GM23248 (cell line): ENCODE data around the gene PADI1. TPM values are rescaled to one million over a fixed set of nuclear protein-coding genes. Genes with fewer than 3 reads are reported as not detected.

ENCODE experiments used
- DNase-seq: peaks from one replicate; pipeline ENCODE4 v3.0.0-alpha.2; 2015
- H2AFZ ChIP-seq: fragments of 200-600 bp; sonication (generic); 2 replicates; pipeline ENCODE4 v1.6.1; 2016; ENCODE audit warnings: antibody characterized with exemption
- H3F3A ChIP-seq: fragments of 200-600 bp; sonication (generic); 2 replicates; pipeline ENCODE4 v1.6.1; 2016; ENCODE audit warnings: mild to moderate bottlenecking, antibody characterized with exemption, mixed run types; ENCODE audit not compliant: insufficient read depth
- H3K27ac ChIP-seq: fragments of 200-600 bp; sonication (generic); 2 replicates; pipeline ENCODE4 v1.5.1; 2016; ENCODE audit warnings: mild to moderate bottlenecking
- H3K27me3 ChIP-seq: fragments of 200-600 bp; sonication (generic); replicated peaks from 2 replicates; pipeline ENCODE4 v1.6.1; 2016; ENCODE audit warnings: mild to moderate bottlenecking; ENCODE audit not compliant: insufficient read depth
- H3K36me3 ChIP-seq: fragments of 200-600 bp; sonication (generic); 2 replicates; pipeline ENCODE4 v1.6.1; 2016; ENCODE audit warnings: low read depth, mild to moderate bottlenecking
- H3K4me1 ChIP-seq: fragments of 200-600 bp; sonication (generic); 2 replicates; pipeline ENCODE4 v1.6.1; 2016; ENCODE audit warnings: mild to moderate bottlenecking; ENCODE audit not compliant: insufficient read depth
- H3K4me2 ChIP-seq: fragments of 200-600 bp; sonication (generic); one replicate; pipeline ENCODE4 v1.6.1; 2016; ENCODE audit warnings: mild to moderate bottlenecking; ENCODE audit not compliant: unreplicated experiment
- H3K4me3 ChIP-seq: fragments of 200-600 bp; sonication (generic); 2 replicates; pipeline ENCODE4 v1.5.1; 2016; ENCODE audit warnings: mild to moderate bottlenecking
- H3K79me2 ChIP-seq: fragments of 200-600 bp; sonication (generic); 2 replicates; pipeline ENCODE4 v1.6.1; 2016; ENCODE audit warnings: mild to moderate bottlenecking; ENCODE audit not compliant: insufficient read depth
- H3K9ac ChIP-seq: fragments of 200-600 bp; sonication (generic); 2 replicates; pipeline ENCODE4 v1.6.1; 2016; ENCODE audit warnings: mild to moderate bottlenecking
- H3K9me2 ChIP-seq: fragments of 200-600 bp; sonication (generic); 2 replicates; pipeline ENCODE4 v1.6.1; 2016; ENCODE audit warnings: mixed run types, mild to moderate bottlenecking, moderate library complexity; ENCODE audit not compliant: insufficient read depth
- H3K9me3 ChIP-seq: fragments of 200-600 bp; sonication (generic); one replicate; pipeline ENCODE4 v1.6.1; 2017; ENCODE audit warnings: low read depth
- H4K20me1 ChIP-seq: fragments of 200-600 bp; sonication (generic); 2 replicates; pipeline ENCODE4 v1.6.0; 2016; ENCODE audit not compliant: insufficient read depth
- EZH2 ChIP-seq: fragments of 200-600 bp; sonication (generic); IDR thresholded peaks from 2 replicates; pipeline ENCODE4 v1.6.1; 2018; ENCODE audit warnings: antibody characterized with exemption, mild to moderate bottlenecking; ENCODE audit not compliant: insufficient read depth, poor library complexity, severe bottlenecking
- EZH2phosphoT487 ChIP-seq: fragments of 200-600 bp; sonication (generic); IDR thresholded peaks from 2 replicates; pipeline ENCODE4 v1.6.1; 2018; ENCODE audit warnings: antibody characterized with exemption, moderate library complexity, mild to moderate bottlenecking, low read depth; ENCODE audit not compliant: insufficient read depth
- WGBS, 2 experiments: methylation state at CpG; one replicate each; pipeline ENCODE4 v1.1.6; 2015 to 2017; ENCODE audit warnings: low lambda C conversion rate in 2 of 2, low coverage in 1 of 2; ENCODE audit errors: missing lambda C conversion rate in 2 of 2; 5-methylcytosine and 5-hydroxymethylcytosine counted together
- in situ Hi-C: fragments of 300-500 bp; cut with MboI; formaldehyde crosslinking; loops from 2 replicates; pipeline ENCODE4 v1.15.0; 2020
- polyA plus RNA-seq: library from polyadenylated mRNA; unstranded; fragments of >200 nt; fragmentation: Nextera tagmentation; extraction: Ambion mirVana; gene quantifications from 2 replicates; pipeline ENCODE4 v1.2.1, GENCODE V29; 2016
- total RNA-seq: library from RNA; depleted of rRNA; stranded (reverse); fragments of >200 nt; shearing (Covaris generic); gene quantifications from 2 replicates; pipeline ENCODE4 v1.2.3, GENCODE V29; 2014

PADI1 gene
- total and polyA plus RNA-seq, 2 experiments from 2014 or later = under 0.01 to 0.14 TPM

DNA sequence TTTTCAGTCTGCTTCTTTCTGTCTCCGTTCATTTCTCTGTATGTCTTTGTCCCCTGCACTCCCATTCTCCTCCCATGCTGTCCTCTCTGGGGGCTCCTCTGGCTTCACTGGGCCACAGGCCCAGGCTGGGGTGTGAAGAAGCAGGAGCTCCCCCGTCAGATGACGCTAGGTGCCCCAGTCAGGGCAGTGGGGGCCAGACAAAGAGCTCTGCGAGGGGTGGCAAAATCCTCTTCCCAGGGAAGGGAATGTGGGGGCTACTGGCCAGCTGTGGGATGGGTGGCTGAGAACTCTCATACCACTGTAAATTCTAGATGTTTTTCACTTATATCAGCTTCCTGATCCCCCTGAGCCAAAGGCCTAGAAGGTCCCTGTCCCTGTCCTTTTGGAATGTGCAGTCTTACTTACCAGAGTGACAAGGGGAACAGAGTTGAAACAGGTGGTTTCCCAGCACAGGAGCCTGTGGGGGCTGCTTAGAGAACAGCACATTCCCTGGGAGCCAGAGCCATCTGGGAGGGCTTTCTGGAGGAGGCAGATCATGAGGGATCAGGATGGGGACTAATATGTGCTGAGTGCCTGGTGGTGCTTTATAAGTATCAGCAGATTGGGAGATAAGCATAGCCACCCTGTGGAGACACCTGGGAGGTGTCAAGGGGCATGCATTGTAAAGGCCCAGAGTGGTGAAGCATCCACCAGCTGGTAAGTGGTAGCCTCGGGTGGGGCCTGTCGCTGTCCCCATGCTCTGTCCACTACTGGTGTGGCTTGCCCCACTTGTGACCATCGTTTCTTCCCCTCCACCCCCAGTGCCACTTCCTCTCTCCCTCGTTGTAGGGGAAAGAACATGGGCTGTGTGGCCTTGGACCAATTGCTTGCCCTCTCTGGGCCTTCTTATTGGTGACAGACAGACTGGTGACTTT lies 10.1 kb upstream of the PADI1 start:
- Histone ChIP-seq H3K4me3 (no peak overlapping the region), H3F3A (no peaks in the 10 kb centered on the region), H3K27me3 (no peaks in the 10 kb centered on the region), H3K79me2 (no peaks in the 10 kb centered on the region), H4K20me1 (no peaks in the 10 kb centered on the region), H3K36me3 (no peaks in the 10 kb centered on the region), H3K9me2 (no peaks in the 10 kb centered on the region), H3K9me3 (no peaks in the 10 kb centered on the region), H3K4me1 (peaks cover 29% of the 10 kb centered on the region), H3K27ac (no peak overlapping the region), H2AFZ (no peak overlapping the region), H3K4me2 (no peak overlapping the region), H3K9ac (no peak overlapping the region)
- 76 to 81% methylated on average over 8 of the region's 8 CpGs for WGBS, 2 experiments
- in situ Hi-C loops = no loop called here
- TF ChIP-seq EZH2phosphoT487 (no peak), EZH2 (no peak)
- DNase-seq = no peak

DNA sequence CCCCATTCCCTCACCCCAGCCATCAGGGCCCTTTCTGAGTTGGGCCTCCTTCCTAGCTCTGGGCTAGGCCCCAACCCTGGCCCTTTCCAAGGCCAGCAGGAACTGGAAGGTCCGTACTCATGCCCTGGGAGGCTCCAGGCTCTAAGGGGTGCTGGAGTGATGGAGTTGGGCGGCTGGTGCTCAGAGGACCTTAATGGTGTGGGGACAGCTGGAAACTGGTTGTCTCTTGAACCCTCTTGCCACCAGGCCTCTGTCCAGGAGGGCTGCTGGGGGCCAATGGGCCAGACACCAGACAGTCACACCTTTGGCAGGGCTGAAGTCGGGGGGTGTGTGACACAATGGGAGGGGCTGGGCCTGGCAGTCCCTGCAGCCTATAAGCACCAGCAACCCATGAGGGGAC lies 9.2 kb upstream of the PADI1 start:
- no peak overlapping the region for H3K4me3 ChIP-seq
- in situ Hi-C loops = no loop called here
- 82 to 85% methylated on average over 3 of the region's 3 CpGs for WGBS, 2 experiments

DNA sequence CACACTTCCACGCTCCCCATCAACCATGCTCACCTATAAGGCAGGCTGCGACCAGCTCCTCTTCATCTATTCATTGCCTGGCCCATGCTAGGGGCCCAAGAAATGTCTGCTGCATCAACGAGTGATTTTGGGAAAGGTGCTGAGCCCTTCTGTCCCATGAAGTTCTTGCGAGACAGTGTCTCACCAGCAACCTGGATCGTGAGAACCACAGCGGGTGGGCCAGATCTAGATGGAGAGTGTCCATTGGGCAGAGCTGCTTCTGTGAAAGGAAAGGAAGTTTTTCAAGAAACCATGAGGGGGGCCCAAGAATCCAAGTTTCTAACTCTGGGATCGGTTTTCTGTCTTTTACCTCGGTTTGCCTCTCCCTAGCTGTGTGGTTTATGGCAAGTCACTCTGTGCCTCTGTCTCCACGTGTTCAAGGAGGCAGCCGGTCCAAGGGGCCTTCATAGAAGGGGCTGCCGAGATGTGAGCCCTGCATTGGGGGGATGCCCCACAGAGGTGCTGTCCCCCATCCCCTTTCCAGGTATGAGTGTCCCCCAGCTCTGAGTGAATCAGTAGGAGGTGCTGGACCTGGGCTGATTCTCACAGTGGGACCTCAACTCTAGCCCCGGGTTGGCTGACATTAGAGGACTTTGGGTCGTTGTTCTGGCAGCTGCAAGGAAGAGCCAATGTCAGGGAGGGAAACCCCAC lies 8.3 kb upstream of the PADI1 start:
- Histone ChIP-seq H3K9ac (no peak overlapping the region), H3K4me3 (no peak overlapping the region), H3K79me2 (no peaks in the 10 kb centered on the region), H3K27ac (no peak overlapping the region), H3K27me3 (no peaks in the 10 kb centered on the region), H3K9me3 (no peaks in the 10 kb centered on the region), H3K36me3 (no peaks in the 10 kb centered on the region), H3K4me2 (no peak overlapping the region), H3F3A (no peaks in the 10 kb centered on the region), H2AFZ (no peak overlapping the region), H3K4me1 (0 out of 2 replicates have a peak, but pooled peaks cover 13% of the 10 kb centered on the region), H3K9me2 (no peaks in the 10 kb centered on the region), H4K20me1 (no peaks in the 10 kb centered on the region)
- WGBS, 2 experiments = 89 to 93% methylated on average over 13 of the region's 13 CpGs
- no peak for TF ChIP-seq EZH2
- DNase-seq = no peak
- in situ Hi-C loops = no loop called here

More for the DNA sequence above, 9.2 kb upstream of the PADI1 start:
- Histone ChIP-seq H4K20me1 (no peaks in the 10 kb centered on the region), H3K9ac (no peak overlapping the region), H3K4me2 (no peak overlapping the region), H3K9me2 (no peaks in the 10 kb centered on the region), H3K27me3 (no peaks in the 10 kb centered on the region), H2AFZ (no peak overlapping the region), H3K27ac (no peak overlapping the region), H3K9me3 (no peaks in the 10 kb centered on the region), H3K4me1 (peaks cover 22% of the 10 kb centered on the region), H3K79me2 (no peaks in the 10 kb centered on the region), H3F3A (no peaks in the 10 kb centered on the region), H3K36me3 (no peaks in the 10 kb centered on the region)
- TF ChIP-seq EZH2 = no peak
- no peak for TF ChIP-seq EZH2phosphoT487
- no peak for DNase-seq

DNA sequence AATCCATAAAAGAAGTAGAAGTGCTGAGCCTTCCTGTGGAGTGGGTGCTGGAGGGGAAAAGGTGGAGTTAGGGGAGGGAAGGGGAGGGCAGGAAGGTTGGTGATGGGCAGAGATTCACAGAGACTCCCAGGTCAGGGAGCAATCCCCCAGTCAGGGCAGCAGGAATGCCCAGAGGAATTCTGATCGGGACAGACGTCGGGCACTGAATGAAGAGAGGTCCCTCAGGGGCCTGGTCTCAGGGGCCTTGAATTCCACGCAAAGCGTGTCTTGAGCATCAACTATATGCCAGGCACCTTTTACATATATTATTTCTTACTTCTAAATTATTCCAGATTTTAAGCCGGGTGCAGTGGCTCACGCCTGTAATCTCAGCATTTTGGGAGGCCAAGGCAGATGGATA lies 7.2 kb upstream of the PADI1 start:
- no peak overlapping the region for H3K4me3 ChIP-seq
- no peaks in the 10 kb centered on the region for H3F3A ChIP-seq
- H3K36me3 ChIP-seq = no peaks in the 10 kb centered on the region
- WGBS, 2 experiments = 94 to 95% methylated on average over 7 of the region's 7 CpGs
- no peaks in the 10 kb centered on the region for H4K20me1 ChIP-seq
- H3K4me2 ChIP-seq = no peak overlapping the region
- H3K4me1 ChIP-seq = 0 out of 2 replicates have a peak, but pooled peaks cover 7% of the 10 kb centered on the region
- H3K9ac ChIP-seq = no peak overlapping the region
- in situ Hi-C loops = no loop called here
- no peaks in the 10 kb centered on the region for H3K27me3 ChIP-seq
- no peak overlapping the region for H3K27ac ChIP-seq
- TF ChIP-seq EZH2 = no peak
- TF ChIP-seq EZH2phosphoT487 = no peak
- no peaks in the 10 kb centered on the region for H3K9me2 ChIP-seq
- no peaks in the 10 kb centered on the region for H3K79me2 ChIP-seq
- H2AFZ ChIP-seq = no peak overlapping the region
- no peak for DNase-seq
- H3K9me3 ChIP-seq = no peaks in the 10 kb centered on the region
